K562 (cell line): ENCODE measurements around the gene ARSJ. TPM values are rescaled to one million over a fixed set of nuclear protein-coding genes. Genes with fewer than 3 reads are reported as not detected.

ENCODE experiments used
- ATAC-seq: fragments of 200-7000 bp; cut with Tn5 transposase; 3 replicates; pipeline ENCODE4 v1.9.1; 2020; ENCODE audit warnings: moderate library complexity
- BruUV-seq: library from RNA; stranded (reverse); fragments of 400-500 nt; replicated peaks from 2 replicates; lab custom pipeline; 2021; lab: Mats Ljungman, UMichigan
- CTCF ChIA-PET: fragments of 300-600 bp; formaldehyde crosslinking; extraction: SDS; loops from one replicate; lab custom pipeline; 2021; ENCODE audit warnings: low intra/inter-chr PET ratio; lab: Yijun Ruan, JAX
- POLR2A ChIA-PET: fragments of 300-600, 350-650 bp; sonication (Branson Sonifier 250); formaldehyde crosslinking; extraction: SDS; loops from one replicate; lab custom pipeline; 2021; ENCODE audit warnings: antibody characterized with exemption, inconsistent platforms; lab: Yijun Ruan, JAX
- DNase-seq, 4 experiments: peaks; one replicate each; pipeline versions ENCODE4 v3.0.0 to v3.0.0-alpha.2; 2011 to 2018; ENCODE audit warnings: low spot score in 3 of 4, mixed read lengths in 3 of 4; ENCODE audit errors: extremely low read depth in 1 of 4
- FAIRE-seq: peaks from 2 replicates; lab custom pipeline; 2011; peaks lifted over from hg19 to GRCh38; lab: Jason Lieb, UNC
- H2AFZ ChIP-seq: 2 replicates; pipeline ENCODE4 v1.6.0; 2011; ENCODE audit warnings: low read depth, low read length, control low read depth, inconsistent platforms
- H3K27ac ChIP-seq: fragments of 200-600 bp; 3 replicates; pipeline ENCODE4 v1.8.0; 2011; ENCODE audit warnings: low read depth, mild to moderate bottlenecking, control low read depth, inconsistent platforms, low read length, moderate library complexity, mixed read lengths; ENCODE audit errors: extremely low read depth
- H3K27me3 ChIP-seq, 2 experiments: fragments of 300-600 bp in 1 of 2; 2 replicates in 1 of 2; 3 replicates in 1 of 2; pipeline versions ENCODE4 v1.6.0 to v1.8.0; 2011; ENCODE audit warnings: inconsistent platforms in 2 of 2, low read length in 2 of 2, mild to moderate bottlenecking in 1 of 2, mixed read lengths in 1 of 2, moderate library complexity in 1 of 2; ENCODE audit not compliant: control insufficient read depth in 2 of 2, insufficient read depth in 2 of 2
- H3K36me3 ChIP-seq: fragments of 300-600 bp; 3 replicates; pipeline ENCODE4 v1.8.0; 2011; ENCODE audit warnings: mild to moderate bottlenecking, low read length, inconsistent platforms; ENCODE audit not compliant: control insufficient read depth, insufficient read depth
- H3K4me1 ChIP-seq, 2 experiments: fragments of 200-600 bp in 1 of 2; replicated peaks in 1 of 2; 2 replicates in 1 of 2; 3 replicates in 1 of 2; pipeline versions ENCODE4 v1.5.1 to v1.8.0; 2011; ENCODE audit warnings: inconsistent platforms in 2 of 2, low read length in 2 of 2, mild to moderate bottlenecking in 1 of 2, mixed read lengths in 1 of 2, moderate library complexity in 1 of 2; ENCODE audit not compliant: control insufficient read depth in 2 of 2, insufficient read depth in 2 of 2
- H3K4me2 ChIP-seq: 2 replicates; pipeline ENCODE4 v1.6.1; 2011; ENCODE audit warnings: low read length, control low read depth, inconsistent platforms, mixed read lengths; ENCODE audit not compliant: insufficient read depth
- H3K4me3 ChIP-seq: fragments of 200-600 bp; sonication (generic), shearing (Covaris generic); 2 replicates; pipeline ENCODE4 v1.5.1; 2016; ENCODE audit warnings: control low read depth, inconsistent platforms
- H3K79me2 ChIP-seq: fragments of 200-600 bp; 3 replicates; pipeline ENCODE4 v1.8.0; 2011; ENCODE audit warnings: low read length, inconsistent platforms; ENCODE audit not compliant: control insufficient read depth, insufficient read depth
- H3K9ac ChIP-seq, 2 experiments: 2 replicates each; pipeline versions ENCODE4 v1.6.0 to v1.6.1; 2011; ENCODE audit warnings: low read depth in 2 of 2, low read length in 2 of 2, control low read depth in 1 of 2, inconsistent platforms in 1 of 2, mild to moderate bottlenecking in 1 of 2, mixed read lengths in 1 of 2; ENCODE audit not compliant: insufficient read depth in 1 of 2
- H3K9me1 ChIP-seq: one replicate; pipeline ENCODE4 v1.6.0; 2011; ENCODE audit warnings: inconsistent platforms, mild to moderate bottlenecking, low read length, moderate library complexity; ENCODE audit not compliant: control insufficient read depth, insufficient read depth
- H3K9me3 ChIP-seq: replicated peaks from 2 replicates; pipeline ENCODE4 v1.5.1; 2011; ENCODE audit warnings: low read depth, low read length, inconsistent platforms; ENCODE audit not compliant: control insufficient read depth, insufficient read depth
- H4K20me1 ChIP-seq: replicated peaks from 2 replicates; pipeline ENCODE4 v1.6.1; 2011; ENCODE audit warnings: low read length, inconsistent platforms, mixed read lengths; ENCODE audit not compliant: control insufficient read depth, insufficient read depth
- E2F3 ChIP-seq: fragments of 250-450 bp; sonication (Bioruptor Pico); IDR thresholded peaks from 2 replicates; pipeline ENCODE4 v1.4.0; 2020; ENCODE audit warnings: mild to moderate bottlenecking
- MEIS2 ChIP-seq: fragments of 450-650 bp; IDR thresholded peaks from 2 replicates; pipeline ENCODE4 v1.6.1; 2014; ENCODE audit warnings: mild to moderate bottlenecking; ENCODE audit not compliant: partially characterized antibody
- SRSF1 ChIP-seq: fragments of 200-400 bp; formaldehyde crosslinking; IDR thresholded peaks from 2 replicates; pipeline ENCODE4 v1.6.1; 2017; ENCODE audit warnings: mild to moderate bottlenecking, low read depth, low read length, moderate library complexity
- YY1 ChIP-seq, 3 experiments: IDR thresholded peaks; 2 replicates each; pipeline ENCODE4 v1.6.1; 2011; ENCODE audit warnings: low read length in 2 of 3, mild to moderate bottlenecking in 2 of 3, moderate library complexity in 2 of 3, borderline replicate concordance in 1 of 3, control low read depth in 1 of 3, low read depth in 1 of 3; ENCODE audit not compliant: insufficient read depth in 3 of 3, insufficient replicate concordance in 2 of 3, control insufficient read depth in 1 of 3, insufficient read length in 1 of 3; ENCODE audit errors: extremely low read depth in 1 of 3
- WGBS: fragments of 100-300 bp; shearing (Covaris generic); methylation state at CpG from one replicate; pipeline ENCODE4 v1.1.6; 2016; ENCODE audit warnings: low coverage, mixed read lengths; ENCODE audit not compliant: insufficient coverage; ENCODE audit errors: missing lambda C conversion rate; 5-methylcytosine and 5-hydroxymethylcytosine counted together
- in situ Hi-C: fragments of 300-500 bp; cut with MboI; formaldehyde crosslinking; loops from 4 replicates; pipeline ENCODE4 v1.15.0; 2018; ENCODE audit warnings: inconsistent platforms, mixed read lengths
- intact Hi-C: fragments of 100-400 bp; cut with micrococcal nuclease; formaldehyde crosslinking; loops from 2 replicates; pipeline ENCODE4 v1.14.2; 2022
- polyA plus RNA-seq, 8 experiments: library from polyadenylated mRNA; depleted of rRNA in 4 of 8; stranded (reverse) in 5 of 8; unstranded in 3 of 8; fragments of >200 nt; fragmentation: Nextera tagmentation in 2 of 8; fragmentation: Illumina TruSeq in 1 of 8; extraction: Ambion mirVana in 2 of 8; extraction: Trizol in 1 of 8; gene quantifications; 2 replicates each; pipeline versions ENCODE4 v1.2.1 to v1.2.3, GENCODE V29; 2011 to 2014; ENCODE audit warnings: inconsistent platforms in 1 of 8, missing spikeins in 1 of 8
- total RNA-seq, 7 experiments: library from RNA; depleted of rRNA in 6 of 7; stranded (reverse); fragments of >200 nt in 6 of 7; fragmentation: Illumina TruSeq in 2 of 7; extraction: Trizol in 2 of 7; gene quantifications; 2 replicates each; pipeline versions ENCODE4 v1.2.1 to v1.2.3, GENCODE V29; 2011 to 2021; ENCODE audit warnings: low replicate concordance in 1 of 7
- TF ChIP-seq, protein P1 (sequence below), 2 experiments: fragments of 200-800 bp in 1 of 2; sonication (Bioruptor generic) in 1 of 2; sonication (generic) in 1 of 2; formaldehyde crosslinking in 1 of 2; IDR thresholded peaks in 1 of 2; conservative IDR thresholded peaks in 1 of 2; 2 replicates each; pipeline versions ENCODE4 v1.5.0 to v1.6.1; 2016 to 2020; ENCODE audit warnings: missing compliant biosample characterization in 1 of 2, missing genetic modification characterization in 1 of 2, missing genetic modification reagents in 1 of 2
- TF ChIP-seq, protein P2 (sequence below), 2 experiments: fragments of 450-650 bp in 1 of 2; sonication (generic) in 1 of 2; formaldehyde crosslinking in 1 of 2; IDR thresholded peaks; 2 replicates each; pipeline versions ENCODE4 v1.7.1 to v1.9.0; 2016 to 2022; ENCODE audit warnings: inconsistent platforms in 1 of 2, mild to moderate bottlenecking in 1 of 2, missing genetic modification reagents in 1 of 2

ARSJ gene
- total and polyA plus RNA-seq, 9 of the 15 experiments (the other 6 are each of a cell fraction or from before 2014, with no cell fraction given) = not detected

DNA sequence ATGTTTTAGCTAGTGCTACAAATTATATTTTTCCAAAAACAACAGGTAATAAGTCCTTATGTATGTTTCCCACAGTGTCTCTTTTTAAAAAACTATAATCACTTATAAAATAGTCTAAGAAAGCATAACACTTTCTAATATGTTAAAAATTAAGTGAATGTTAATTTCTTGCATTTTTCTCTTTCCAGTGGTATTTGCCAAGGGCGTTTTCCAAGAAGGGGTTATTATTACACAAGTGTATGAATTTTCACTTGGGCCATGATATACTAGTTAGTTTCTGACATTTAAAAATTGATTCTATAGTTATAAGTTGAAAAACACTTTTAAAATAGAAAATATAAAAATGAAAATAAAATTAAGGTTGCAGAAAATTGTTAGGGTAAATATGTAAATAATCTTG is 74.6 kb downstream of the ARSJ start (continued):
- TF ChIP-seq SRSF1 = no peak
- TF ChIP-seq, all 486 proteins: peak for 0

DNA sequence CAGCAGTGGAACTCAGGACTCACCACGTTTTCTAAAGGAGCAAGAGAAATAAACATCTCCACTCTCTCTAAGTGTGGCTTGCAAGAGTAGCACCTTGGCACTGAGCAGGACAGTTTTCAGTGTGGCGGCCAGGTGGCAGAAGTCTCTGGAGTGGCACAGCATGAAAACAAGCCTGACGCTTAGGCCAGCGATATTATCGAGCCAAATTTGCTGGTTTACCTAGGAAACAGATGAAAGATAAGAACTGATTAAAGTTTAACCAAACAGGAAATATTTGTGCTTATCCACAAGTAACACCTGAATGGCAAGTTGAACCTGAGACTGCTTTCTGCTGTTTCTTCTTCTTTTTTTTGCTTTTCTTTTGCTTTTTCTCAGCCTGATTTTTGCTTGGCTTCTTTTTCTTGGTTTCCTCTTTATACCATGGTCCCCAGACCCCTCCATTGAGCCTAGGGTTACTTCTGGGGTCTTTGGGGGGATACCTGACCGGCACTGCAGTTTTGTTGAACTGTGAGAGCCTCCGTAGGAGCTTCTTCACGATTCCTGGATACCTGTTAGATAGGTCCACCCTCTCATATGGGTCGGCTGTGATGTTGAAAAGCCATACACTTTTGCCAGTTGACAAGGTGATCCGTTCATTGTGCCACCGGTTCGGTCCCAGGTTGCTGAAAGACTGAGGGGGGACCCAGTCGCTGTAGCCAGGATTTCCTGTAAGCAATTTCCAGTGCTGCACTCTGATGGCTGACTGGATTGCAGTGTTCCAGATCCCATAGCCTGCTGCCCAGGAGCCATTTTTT is 77.3 kb downstream of the ARSJ start:
- ATAC-seq (no peak), DNase-seq (no peak), FAIRE-seq (no peak)
- no peaks in the 10 kb centered on the region for H3K9me3 ChIP-seq
- no peaks in the 10 kb centered on the region; the same call in 2 of the 3 replicates for H3K36me3 ChIP-seq
- H3K9me1 ChIP-seq = no peaks in the 10 kb centered on the region
- ChIA-PET CTCF (no interaction called here), POLR2A (interaction anchor here (0.6 kb wide), 1 partner anchor 547 kb away, joined by 4 read pairs; no protein-coding TSS in a partner anchor)
- intact Hi-C loops (no loop called here), in situ Hi-C loops (no loop called here)
- H3K4me1 ChIP-seq = no peaks in the 10 kb centered on the region
- no peak overlapping the region for H3K4me3 ChIP-seq
- no peak overlapping the region for H3K4me2 ChIP-seq
- 1% methylated on average over 13 of the region's 13 CpGs for WGBS
- BruUV-seq = no TSS peak
- no peak overlapping the region for H3K27ac ChIP-seq
- H3K27me3 ChIP-seq = no peaks in the 10 kb centered on the region
- no peak overlapping the region for H3K9ac ChIP-seq
- no peak overlapping the region for H2AFZ ChIP-seq
- no peaks in the 10 kb centered on the region for H3K79me2 ChIP-seq
- no peaks in the 10 kb centered on the region for H4K20me1 ChIP-seq
- TF ChIP-seq E2F3 (CRISPR knock-in tag) = no peak
- no peak for TF ChIP-seq YY1 (IDR thresholded peaks at IDR 0.05; ENCODE audit: borderline replicate concordance in 1 of 3, control insufficient read depth in 1 of 3, extremely low read depth in 1 of 3, insufficient read depth in 3 of 3, insufficient read length in 1 of 3, insufficient replicate concordance in 2 of 3, low read depth in 1 of 3, low read length in 2 of 3)
- TF ChIP-seq MEIS2 = no peak
- TF ChIP-seq, protein P1, sequence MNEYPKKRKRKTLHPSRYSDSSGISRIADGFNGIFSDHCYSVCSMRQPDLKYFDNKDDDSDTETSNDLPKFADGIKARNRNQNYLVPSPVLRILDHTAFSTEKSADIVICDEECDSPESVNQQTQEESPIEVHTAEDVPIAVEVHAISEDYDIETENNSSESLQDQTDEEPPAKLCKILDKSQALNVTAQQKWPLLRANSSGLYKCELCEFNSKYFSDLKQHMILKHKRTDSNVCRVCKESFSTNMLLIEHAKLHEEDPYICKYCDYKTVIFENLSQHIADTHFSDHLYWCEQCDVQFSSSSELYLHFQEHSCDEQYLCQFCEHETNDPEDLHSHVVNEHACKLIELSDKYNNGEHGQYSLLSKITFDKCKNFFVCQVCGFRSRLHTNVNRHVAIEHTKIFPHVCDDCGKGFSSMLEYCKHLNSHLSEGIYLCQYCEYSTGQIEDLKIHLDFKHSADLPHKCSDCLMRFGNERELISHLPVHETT (CRISPR knock-in tag; conservative IDR thresholded peaks at IDR 0.05 in 1 of 2, IDR thresholded peaks at IDR 0.05 in 1 of 2) = no peak
- TF ChIP-seq, protein P2, sequence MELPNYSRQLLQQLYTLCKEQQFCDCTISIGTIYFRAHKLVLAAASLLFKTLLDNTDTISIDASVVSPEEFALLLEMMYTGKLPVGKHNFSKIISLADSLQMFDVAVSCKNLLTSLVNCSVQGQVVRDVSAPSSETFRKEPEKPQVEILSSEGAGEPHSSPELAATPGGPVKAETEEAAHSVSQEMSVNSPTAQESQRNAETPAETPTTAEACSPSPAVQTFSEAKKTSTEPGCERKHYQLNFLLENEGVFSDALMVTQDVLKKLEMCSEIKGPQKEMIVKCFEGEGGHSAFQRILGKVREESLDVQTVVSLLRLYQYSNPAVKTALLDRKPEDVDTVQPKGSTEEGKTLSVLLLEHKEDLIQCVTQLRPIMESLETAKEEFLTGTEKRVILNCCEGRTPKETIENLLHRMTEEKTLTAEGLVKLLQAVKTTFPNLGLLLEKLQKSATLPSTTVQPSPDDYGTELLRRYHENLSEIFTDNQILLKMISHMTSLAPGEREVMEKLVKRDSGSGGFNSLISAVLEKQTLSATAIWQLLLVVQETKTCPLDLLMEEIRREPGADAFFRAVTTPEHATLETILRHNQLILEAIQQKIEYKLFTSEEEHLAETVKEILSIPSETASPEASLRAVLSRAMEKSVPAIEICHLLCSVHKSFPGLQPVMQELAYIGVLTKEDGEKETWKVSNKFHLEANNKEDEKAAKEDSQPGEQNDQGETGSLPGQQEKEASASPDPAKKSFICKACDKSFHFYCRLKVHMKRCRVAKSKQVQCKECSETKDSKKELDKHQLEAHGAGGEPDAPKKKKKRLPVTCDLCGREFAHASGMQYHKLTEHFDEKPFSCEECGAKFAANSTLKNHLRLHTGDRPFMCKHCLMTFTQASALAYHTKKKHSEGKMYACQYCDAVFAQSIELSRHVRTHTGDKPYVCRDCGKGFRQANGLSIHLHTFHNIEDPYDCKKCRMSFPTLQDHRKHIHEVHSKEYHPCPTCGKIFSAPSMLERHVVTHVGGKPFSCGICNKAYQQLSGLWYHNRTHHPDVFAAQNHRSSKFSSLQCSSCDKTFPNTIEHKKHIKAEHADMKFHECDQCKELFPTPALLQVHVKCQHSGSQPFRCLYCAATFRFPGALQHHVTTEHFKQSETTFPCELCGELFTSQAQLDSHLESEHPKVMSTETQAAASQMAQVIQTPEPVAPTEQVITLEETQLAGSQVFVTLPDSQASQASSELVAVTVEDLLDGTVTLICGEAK (IDR thresholded peaks at IDR 0.05) = no peak
- TF ChIP-seq, protein P2 (CRISPR knock-in tag; IDR thresholded peaks at IDR 0.05) = no peak
